GM12878 (cell line): Measurements from ENCODE around the gene CLDN9. TPM values are rescaled to one million over a fixed set of nuclear protein-coding genes. Genes with fewer than 3 reads are reported as not detected.
A peak's percentile ranks its signal among the peaks of the same experiment; 100 is the strongest.

Source experiments
- CBX5 ChIP-seq: sonication (generic); IDR thresholded peaks from 2 replicates; pipeline ENCODE4 v1.6.1; 2016; ENCODE audit warnings: low read depth, moderate library complexity, mild to moderate bottlenecking, inconsistent platforms
- CHD2 ChIP-seq: IDR thresholded peaks from 2 replicates; pipeline ENCODE4 v1.6.1; 2011; ENCODE audit warnings: low read depth, low read length, improper control_type of control experiment, borderline replicate concordance
- CREM ChIP-seq: IDR thresholded peaks from 2 replicates; pipeline ENCODE4 v1.6.1; 2014; ENCODE audit warnings: antibody characterized with exemption, low read depth
- FOS ChIP-seq: IDR thresholded peaks from 3 replicates; pipeline ENCODE4 v1.6.1; 2011; ENCODE audit warnings: borderline replicate concordance; ENCODE audit not compliant: insufficient read length; ENCODE audit errors: extremely low read depth
- GABPA ChIP-seq: IDR thresholded peaks from 2 replicates; pipeline ENCODE4 v1.6.1; 2014; ENCODE audit warnings: antibody characterized with exemption, low read depth, mild to moderate bottlenecking, inconsistent platforms
- HCFC1 ChIP-seq: fragments of 150-350 bp; IDR thresholded peaks from 2 replicates; pipeline ENCODE4 v1.6.1; 2014; ENCODE audit warnings: low read length
- IRF4 ChIP-seq: IDR thresholded peaks from 2 replicates; pipeline ENCODE4 v1.6.1; 2011; ENCODE audit warnings: low read depth, low read length
- JUNB ChIP-seq: IDR thresholded peaks from 2 replicates; pipeline ENCODE4 v1.6.1; 2016; ENCODE audit warnings: antibody characterized with exemption, mild to moderate bottlenecking
- MEF2A ChIP-seq: IDR thresholded peaks from 2 replicates; pipeline ENCODE4 v1.6.1; 2011; ENCODE audit warnings: low read depth, mild to moderate bottlenecking, low read length, moderate library complexity; ENCODE audit not compliant: insufficient read depth
- MTA2 ChIP-seq: fragments of 450-650 bp; IDR thresholded peaks from 2 replicates; pipeline ENCODE4 v1.6.1; 2016; ENCODE audit warnings: low read depth, mild to moderate bottlenecking, moderate library complexity
- NFXL1 ChIP-seq: fragments of 450-650 bp; IDR thresholded peaks from 2 replicates; pipeline ENCODE4 v1.6.1; 2017; ENCODE audit warnings: antibody characterized with exemption, mild to moderate bottlenecking, borderline replicate concordance
- NFYA ChIP-seq: IDR thresholded peaks from 2 replicates; pipeline ENCODE4 v1.6.1; 2011; ENCODE audit warnings: low read depth, mild to moderate bottlenecking, low read length, improper control_type of control experiment, borderline replicate concordance
- NR2C1 ChIP-seq: fragments of 450-650 bp; IDR thresholded peaks from 2 replicates; pipeline ENCODE4 v1.6.1; 2017; ENCODE audit warnings: antibody characterized with exemption, mild to moderate bottlenecking, moderate library complexity
- POLR2AphosphoS2 ChIP-seq: IDR thresholded peaks from 2 replicates; pipeline ENCODE4 v1.6.1; 2011; ENCODE audit warnings: low read depth, mild to moderate bottlenecking, low read length, improper control_type of control experiment, moderate library complexity
- POLR2AphosphoS5 ChIP-seq: IDR thresholded peaks from 2 replicates; pipeline ENCODE4 v1.6.1; 2011; ENCODE audit warnings: mild to moderate bottlenecking, low read length, inconsistent platforms
- RAD51 ChIP-seq: fragments of 450-650 bp; IDR thresholded peaks from 2 replicates; pipeline ENCODE4 v1.6.1; 2016; ENCODE audit warnings: moderate library complexity, mild to moderate bottlenecking, inconsistent platforms
- RELB ChIP-seq: fragments of 450-650 bp; IDR thresholded peaks from 2 replicates; pipeline ENCODE4 v1.6.1; 2017; ENCODE audit warnings: low read depth, mild to moderate bottlenecking, moderate library complexity
- REST ChIP-seq: IDR thresholded peaks from 2 replicates; pipeline ENCODE4 v1.6.1; 2012; ENCODE audit warnings: mild to moderate bottlenecking, low read depth, low read length
- RFX5 ChIP-seq: IDR thresholded peaks from 2 replicates; pipeline ENCODE4 v1.6.1; 2011; ENCODE audit warnings: low read depth, low read length, improper control_type of control experiment
- SUPT20H ChIP-seq: IDR thresholded peaks from 2 replicates; pipeline ENCODE4 v1.6.1; 2011; ENCODE audit warnings: low read depth, mild to moderate bottlenecking, low read length, moderate library complexity, borderline replicate concordance; ENCODE audit not compliant: control insufficient read depth
- TBL1XR1 ChIP-seq: IDR thresholded peaks from 2 replicates; pipeline ENCODE4 v1.6.1; 2012; ENCODE audit warnings: low read depth, low read length, improper control_type of control experiment
- WRNIP1 ChIP-seq: IDR thresholded peaks from 2 replicates; pipeline ENCODE4 v1.6.1; 2011; ENCODE audit warnings: low read depth, low read length, improper control_type of control experiment, borderline replicate concordance
- YBX1 ChIP-seq: fragments of 450-650 bp; IDR thresholded peaks from 2 replicates; pipeline ENCODE4 v1.6.1; 2016; ENCODE audit warnings: antibody characterized with exemption
- ZNF384 ChIP-seq: IDR thresholded peaks from 2 replicates; pipeline ENCODE4 v1.6.1; 2012; ENCODE audit warnings: low read depth, mild to moderate bottlenecking, low read length, improper control_type of control experiment, borderline replicate concordance
- polyA plus RNA-seq, 11 experiments: library from polyadenylated mRNA; depleted of rRNA in 4 of 11; unstranded in 6 of 11; stranded (reverse) in 5 of 11; fragments of >200 nt; fragmentation: Nextera tagmentation in 4 of 11; fragmentation: Illumina TruSeq in 1 of 11; extraction: Ambion mirVana in 4 of 11; extraction: Trizol in 1 of 11; gene quantifications; 1 replicate in 1 of 11; 2 replicates in 10 of 11; pipeline versions ENCODE4 v1.2.1 to v1.2.3, GENCODE V29; 2011 to 2016; ENCODE audit warnings: inconsistent platforms in 2 of 11, missing spikeins in 2 of 11, low read depth in 1 of 11
- total RNA-seq, 4 experiments: library from RNA; depleted of rRNA in 3 of 4; stranded (reverse); fragments of >200 nt in 3 of 4; fragmentation: Illumina TruSeq in 1 of 4; extraction: Trizol in 1 of 4; gene quantifications; 2 replicates each; pipeline versions ENCODE4 v1.2.1 to v1.2.3, GENCODE V29; 2013 to 2021
- TF ChIP-seq, protein P1 (sequence below): fragments of 450-650 bp; IDR thresholded peaks from 2 replicates; pipeline ENCODE4 v1.6.1; 2017; ENCODE audit warnings: mild to moderate bottlenecking

Gene CLDN9
- total and polyA plus RNA-seq, 10 of the 15 experiments (the other 5 are each of a cell fraction or from before 2014, with no cell fraction given) = not detected

DNA sequence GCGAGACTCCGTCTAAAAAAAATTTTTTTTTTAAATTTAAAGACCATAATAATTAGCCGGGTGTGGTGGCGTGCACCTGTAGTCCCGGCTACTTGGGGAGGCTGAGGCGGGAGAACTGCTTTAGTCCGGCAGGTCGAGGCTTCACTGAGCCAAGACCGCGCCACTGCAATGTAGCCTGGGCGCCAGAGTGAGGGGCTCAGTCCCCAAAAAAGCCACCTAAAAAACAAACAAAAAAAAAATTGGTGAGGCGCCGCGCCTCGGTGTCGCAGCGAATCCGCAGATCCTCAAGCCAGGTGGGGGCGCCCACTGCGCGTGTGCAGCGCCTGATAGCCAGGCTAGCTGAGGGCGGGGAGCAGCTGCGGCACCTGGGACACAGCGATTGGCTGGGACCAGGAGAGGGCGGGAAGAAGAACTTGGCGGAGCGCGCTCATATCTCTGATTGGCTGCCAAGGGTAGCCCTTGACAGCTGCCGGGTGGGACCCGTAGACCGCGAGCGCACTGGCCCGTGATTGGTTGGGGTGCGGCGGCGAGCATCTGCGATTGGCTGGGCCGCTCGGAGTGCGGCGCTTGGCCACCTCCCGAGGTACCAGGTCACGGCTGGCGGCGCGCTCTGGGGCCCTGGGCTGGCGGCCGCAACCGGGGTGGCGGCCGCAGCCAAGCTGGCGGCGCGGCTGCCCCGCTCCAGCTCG lies 9.0 kb upstream of the CLDN9 start (continued):
- no peak for TF ChIP-seq TBL1XR1
- TF ChIP-seq MTA2 = no peak
- peak; percentile 52; the same call in 1 of the 2 replicates for TF ChIP-seq ZNF384
- TF ChIP-seq CHD2 = peak; percentile 93
- TF ChIP-seq GABPA = no peak
- TF ChIP-seq HCFC1 = 0 out of 2 replicates have a peak, but pooled peaks have one; percentile 23
- TF ChIP-seq JUNB = no peak
- no peak for TF ChIP-seq YBX1
- no peak for TF ChIP-seq WRNIP1
- TF ChIP-seq FOS = peak; percentile 84
- TF ChIP-seq REST = no peak
- no peak for TF ChIP-seq CBX5
- 0 out of 2 replicates have a peak, but pooled peaks have one; percentile 47 for TF ChIP-seq CREM
- TF ChIP-seq, protein P1, sequence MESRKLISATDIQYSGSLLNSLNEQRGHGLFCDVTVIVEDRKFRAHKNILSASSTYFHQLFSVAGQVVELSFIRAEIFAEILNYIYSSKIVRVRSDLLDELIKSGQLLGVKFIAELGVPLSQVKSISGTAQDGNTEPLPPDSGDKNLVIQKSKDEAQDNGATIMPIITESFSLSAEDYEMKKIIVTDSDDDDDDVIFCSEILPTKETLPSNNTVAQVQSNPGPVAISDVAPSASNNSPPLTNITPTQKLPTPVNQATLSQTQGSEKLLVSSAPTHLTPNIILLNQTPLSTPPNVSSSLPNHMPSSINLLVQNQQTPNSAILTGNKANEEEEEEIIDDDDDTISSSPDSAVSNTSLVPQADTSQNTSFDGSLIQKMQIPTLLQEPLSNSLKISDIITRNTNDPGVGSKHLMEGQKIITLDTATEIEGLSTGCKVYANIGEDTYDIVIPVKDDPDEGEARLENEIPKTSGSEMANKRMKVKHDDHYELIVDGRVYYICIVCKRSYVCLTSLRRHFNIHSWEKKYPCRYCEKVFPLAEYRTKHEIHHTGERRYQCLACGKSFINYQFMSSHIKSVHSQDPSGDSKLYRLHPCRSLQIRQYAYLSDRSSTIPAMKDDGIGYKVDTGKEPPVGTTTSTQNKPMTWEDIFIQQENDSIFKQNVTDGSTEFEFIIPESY = no peak
- no peak for TF ChIP-seq POLR2AphosphoS5
- no peak for TF ChIP-seq IRF4
- no peak for TF ChIP-seq RAD51
- no peak for TF ChIP-seq MEF2A
- TF ChIP-seq NFYA = peak; percentile 71
- peak; percentile 77 for TF ChIP-seq RFX5
- TF ChIP-seq RELB = no peak
- TF ChIP-seq NR2C1 = no peak
- no peak for TF ChIP-seq SUPT20H
- TF ChIP-seq POLR2AphosphoS2 = no peak
- no peak for TF ChIP-seq NFXL1
